ENCODE measurements around the gene FOXN3. TPM values are rescaled to one million over a fixed set of nuclear protein-coding genes. Genes with fewer than 3 reads are reported as not detected.

Gene FOXN3
- total and polyA plus RNA-seq, 10 of the 15 experiments (the other 5 are each of a cell fraction or from before 2014, with no cell fraction given), result 4.5 to 68.9 (median 29.7) TPM

DNA sequence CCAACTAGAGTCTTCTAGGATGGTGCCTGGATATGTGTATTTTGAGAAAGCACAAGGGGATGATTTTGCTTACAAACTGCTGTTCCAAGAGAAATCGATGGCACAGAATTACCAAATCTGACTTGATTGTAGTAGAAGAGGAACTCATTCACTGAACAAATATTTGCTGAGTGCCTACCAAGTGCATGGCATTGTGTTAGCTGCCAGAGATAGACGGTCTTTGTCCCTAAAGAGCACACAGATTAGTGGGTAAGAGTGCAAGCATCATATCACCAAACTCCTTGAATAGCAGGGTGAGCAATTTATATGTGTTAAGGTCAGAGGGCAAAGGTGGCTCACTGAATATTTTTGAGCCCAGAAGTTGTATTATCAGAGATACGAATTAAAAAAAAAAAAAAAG, 3.5 kb upstream of the FOXN3 start:
- Histone ChIP-seq H2AFZ (ENCODE audit: control insufficient read depth, low read depth, low read length) (no peak overlapping the region), H3K27ac (ENCODE audit: control insufficient read depth, insufficient read depth) (no peak overlapping the region), H3K4me1 (ENCODE audit: control insufficient read depth, insufficient read depth, low read length) (peaks cover 9% of the 10 kb centered on the region), H3K36me3 (ENCODE audit: control insufficient read depth in 2 of 2, insufficient read depth in 2 of 2, low read length in 1 of 2) (no peaks in the 10 kb centered on the region), H3K9ac (ENCODE audit: control insufficient read depth, insufficient read depth, low read length) (no peak overlapping the region), H3K79me2 (ENCODE audit: control insufficient read depth, insufficient read depth, low read length) (peaks cover 18% of the 10 kb centered on the region), H4K20me1 (ENCODE audit: control insufficient read depth, insufficient read depth) (no peaks in the 10 kb centered on the region), H3K4me3 (no peak overlapping the region), H3K4me2 (ENCODE audit: control insufficient read depth, insufficient read depth) (no peak overlapping the region), H3K27me3 (replicated peaks in 1 of 2; ENCODE audit: control insufficient read depth in 2 of 2, insufficient read depth in 2 of 2, low read length in 1 of 2) (no peaks in the 10 kb centered on the region), H3K9me3 (replicated peaks; ENCODE audit: control insufficient read depth, insufficient read depth, low read length) (no peaks in the 10 kb centered on the region)
- SMC1A ChIA-PET (ENCODE audit: uncharacterized antibody, unreplicated experiment), result interaction anchor here (0.6 to 1.1 kb wide), 3 partner anchors 9 to 85 kb away, joined by 3 to 4 read pairs (median 3); no protein-coding TSS in a partner anchor
- no peak for DNase-seq (ENCODE audit: low read depth, low spot score)
- BruUV-seq (replicated peaks), result no TSS peak
- CTCF ChIA-PET, result no interaction called here
- 98% methylated on average over 3 of the region's 3 CpGs for WGBS (ENCODE audit: insufficient coverage, insufficient replicate concordance, low lambda C conversion rate, missing lambda C conversion rate)
- intact Hi-C loops (cut with micrococcal nuclease; ENCODE audit: unreplicated experiment) (no loop called here), in situ Hi-C loops (cut with MboI) (loop anchor here (10.0 kb wide), 1 partner anchor 256 kb away; no protein-coding TSS in a partner anchor)
- TF ChIP-seq PAX8 (IDR thresholded peaks at IDR 0.05), result no peak
- TF ChIP-seq, protein P1, sequence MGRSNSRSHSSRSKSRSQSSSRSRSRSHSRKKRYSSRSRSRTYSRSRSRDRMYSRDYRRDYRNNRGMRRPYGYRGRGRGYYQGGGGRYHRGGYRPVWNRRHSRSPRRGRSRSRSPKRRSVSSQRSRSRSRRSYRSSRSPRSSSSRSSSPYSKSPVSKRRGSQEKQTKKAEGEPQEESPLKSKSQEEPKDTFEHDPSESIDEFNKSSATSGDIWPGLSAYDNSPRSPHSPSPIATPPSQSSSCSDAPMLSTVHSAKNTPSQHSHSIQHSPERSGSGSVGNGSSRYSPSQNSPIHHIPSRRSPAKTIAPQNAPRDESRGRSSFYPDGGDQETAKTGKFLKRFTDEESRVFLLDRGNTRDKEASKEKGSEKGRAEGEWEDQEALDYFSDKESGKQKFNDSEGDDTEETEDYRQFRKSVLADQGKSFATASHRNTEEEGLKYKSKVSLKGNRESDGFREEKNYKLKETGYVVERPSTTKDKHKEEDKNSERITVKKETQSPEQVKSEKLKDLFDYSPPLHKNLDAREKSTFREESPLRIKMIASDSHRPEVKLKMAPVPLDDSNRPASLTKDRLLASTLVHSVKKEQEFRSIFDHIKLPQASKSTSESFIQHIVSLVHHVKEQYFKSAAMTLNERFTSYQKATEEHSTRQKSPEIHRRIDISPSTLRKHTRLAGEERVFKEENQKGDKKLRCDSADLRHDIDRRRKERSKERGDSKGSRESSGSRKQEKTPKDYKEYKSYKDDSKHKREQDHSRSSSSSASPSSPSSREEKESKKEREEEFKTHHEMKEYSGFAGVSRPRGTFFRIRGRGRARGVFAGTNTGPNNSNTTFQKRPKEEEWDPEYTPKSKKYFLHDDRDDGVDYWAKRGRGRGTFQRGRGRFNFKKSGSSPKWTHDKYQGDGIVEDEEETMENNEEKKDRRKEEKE (IDR thresholded peaks at IDR 0.05), result no peak
- TF ChIP-seq ETV6 (conservative IDR thresholded peaks at IDR 0.05 in 1 of 2, IDR thresholded peaks at IDR 0.05 in 1 of 2; ENCODE audit: borderline replicate concordance in 1 of 2, low read depth in 1 of 2), result no peak
- TF ChIP-seq, protein P2, sequence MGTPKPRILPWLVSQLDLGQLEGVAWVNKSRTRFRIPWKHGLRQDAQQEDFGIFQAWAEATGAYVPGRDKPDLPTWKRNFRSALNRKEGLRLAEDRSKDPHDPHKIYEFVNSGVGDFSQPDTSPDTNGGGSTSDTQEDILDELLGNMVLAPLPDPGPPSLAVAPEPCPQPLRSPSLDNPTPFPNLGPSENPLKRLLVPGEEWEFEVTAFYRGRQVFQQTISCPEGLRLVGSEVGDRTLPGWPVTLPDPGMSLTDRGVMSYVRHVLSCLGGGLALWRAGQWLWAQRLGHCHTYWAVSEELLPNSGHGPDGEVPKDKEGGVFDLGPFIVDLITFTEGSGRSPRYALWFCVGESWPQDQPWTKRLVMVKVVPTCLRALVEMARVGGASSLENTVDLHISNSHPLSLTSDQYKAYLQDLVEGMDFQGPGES (IDR thresholded peaks at IDR 0.05), result no peak
- TF ChIP-seq SRF (IDR thresholded peaks at IDR 0.05; ENCODE audit: low read depth in 2 of 2, low read length in 2 of 2), result no peak
- no peak for TF ChIP-seq NR2C1 (IDR thresholded peaks at IDR 0.05)
- no peak for TF ChIP-seq IKZF2 (IDR thresholded peaks at IDR 0.05)
- no peak for TF ChIP-seq DPF2 (IDR thresholded peaks at IDR 0.05)
- TF ChIP-seq NFYA (IDR thresholded peaks at IDR 0.05; ENCODE audit: borderline replicate concordance, low read depth, low read length), result no peak
- TF ChIP-seq, protein P3, sequence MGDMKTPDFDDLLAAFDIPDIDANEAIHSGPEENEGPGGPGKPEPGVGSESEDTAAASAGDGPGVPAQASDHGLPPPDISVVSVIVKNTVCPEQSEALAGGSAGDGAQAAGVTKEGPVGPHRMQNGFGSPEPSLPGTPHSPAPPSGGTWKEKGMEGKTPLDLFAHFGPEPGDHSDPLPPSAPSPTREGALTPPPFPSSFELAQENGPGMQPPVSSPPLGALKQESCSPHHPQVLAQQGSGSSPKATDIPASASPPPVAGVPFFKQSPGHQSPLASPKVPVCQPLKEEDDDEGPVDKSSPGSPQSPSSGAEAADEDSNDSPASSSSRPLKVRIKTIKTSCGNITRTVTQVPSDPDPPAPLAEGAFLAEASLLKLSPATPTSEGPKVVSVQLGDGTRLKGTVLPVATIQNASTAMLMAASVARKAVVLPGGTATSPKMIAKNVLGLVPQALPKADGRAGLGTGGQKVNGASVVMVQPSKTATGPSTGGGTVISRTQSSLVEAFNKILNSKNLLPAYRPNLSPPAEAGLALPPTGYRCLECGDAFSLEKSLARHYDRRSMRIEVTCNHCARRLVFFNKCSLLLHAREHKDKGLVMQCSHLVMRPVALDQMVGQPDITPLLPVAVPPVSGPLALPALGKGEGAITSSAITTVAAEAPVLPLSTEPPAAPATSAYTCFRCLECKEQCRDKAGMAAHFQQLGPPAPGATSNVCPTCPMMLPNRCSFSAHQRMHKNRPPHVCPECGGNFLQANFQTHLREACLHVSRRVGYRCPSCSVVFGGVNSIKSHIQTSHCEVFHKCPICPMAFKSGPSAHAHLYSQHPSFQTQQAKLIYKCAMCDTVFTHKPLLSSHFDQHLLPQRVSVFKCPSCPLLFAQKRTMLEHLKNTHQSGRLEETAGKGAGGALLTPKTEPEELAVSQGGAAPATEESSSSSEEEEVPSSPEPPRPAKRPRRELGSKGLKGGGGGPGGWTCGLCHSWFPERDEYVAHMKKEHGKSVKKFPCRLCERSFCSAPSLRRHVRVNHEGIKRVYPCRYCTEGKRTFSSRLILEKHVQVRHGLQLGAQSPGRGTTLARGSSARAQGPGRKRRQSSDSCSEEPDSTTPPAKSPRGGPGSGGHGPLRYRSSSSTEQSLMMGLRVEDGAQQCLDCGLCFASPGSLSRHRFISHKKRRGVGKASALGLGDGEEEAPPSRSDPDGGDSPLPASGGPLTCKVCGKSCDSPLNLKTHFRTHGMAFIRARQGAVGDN (IDR thresholded peaks at IDR 0.05), result no peak
- FAIRE-seq, result no peak
- POLR2A ChIA-PET, result no interaction called here
- RAD21 ChIA-PET (ENCODE audit: unreplicated experiment), result interaction anchor here (1.2 kb wide), 1 partner anchor 9 kb away, joined by 3 read pairs; no protein-coding TSS in a partner anchor
- no peak for ATAC-seq
